AG04450 (cell line): Measurements from ENCODE around the gene STX10. TPM values are rescaled to one million over a fixed set of nuclear protein-coding genes. Genes with fewer than 3 reads are reported as not detected.
"Not testable (repeated sequence)": the region's sequence is repeated elsewhere in the genome, so short reads cannot be mapped to it uniquely, and the experiment has no call there.

ENCODE experiments used
- CTCF ChIA-PET: fragments of 300-600, 350-600 bp; formaldehyde crosslinking; extraction: SDS; loops from one replicate; lab custom pipeline; 2022; ENCODE audit warnings: antibody characterized with exemption, inconsistent platforms; lab: Charles Lee
- POLR2A ChIA-PET: fragments of 350-600 bp; formaldehyde crosslinking; extraction: SDS; loops from one replicate; lab custom pipeline; 2021; ENCODE audit warnings: antibody characterized with exemption, inconsistent platforms; lab: Yijun Ruan, JAX
- DNase-seq: peaks from one replicate; pipeline ENCODE4 v3.0.0-alpha.2; 2011; ENCODE audit warnings: low read depth, low spot score
- H3K27ac ChIP-seq: one replicate; pipeline ENCODE4 v1.5.1; 2012; ENCODE audit warnings: low read depth, low read length, control low read depth
- H3K27me3 ChIP-seq: one replicate; pipeline ENCODE4 v1.6.0; 2012; ENCODE audit warnings: low read length; ENCODE audit not compliant: control insufficient read depth, insufficient read depth
- H3K4me3 ChIP-seq: 2 replicates; pipeline ENCODE4 v1.5.1; 2011; ENCODE audit warnings: mild to moderate bottlenecking, low read depth, low read length, control low read depth
- H3K9me3 ChIP-seq: 2 replicates; pipeline ENCODE4 v1.5.1; 2012; ENCODE audit warnings: low read length; ENCODE audit not compliant: control insufficient read depth, insufficient read depth
- polyA plus RNA-seq: library from polyadenylated mRNA; depleted of rRNA; stranded (reverse); fragments of >200 nt; gene quantifications from 2 replicates; pipeline ENCODE4 v1.2.3, GENCODE V29; 2011
- TF ChIP-seq, protein P1 (sequence below): IDR thresholded peaks from 2 replicates; pipeline ENCODE4 v1.5.1; 2011; ENCODE audit warnings: low read depth, low read length, control low read depth, inconsistent platforms

Gene STX10
- polyA plus RNA-seq, 1 experiment: 47.9 TPM

- TF ChIP-seq, protein P1, sequence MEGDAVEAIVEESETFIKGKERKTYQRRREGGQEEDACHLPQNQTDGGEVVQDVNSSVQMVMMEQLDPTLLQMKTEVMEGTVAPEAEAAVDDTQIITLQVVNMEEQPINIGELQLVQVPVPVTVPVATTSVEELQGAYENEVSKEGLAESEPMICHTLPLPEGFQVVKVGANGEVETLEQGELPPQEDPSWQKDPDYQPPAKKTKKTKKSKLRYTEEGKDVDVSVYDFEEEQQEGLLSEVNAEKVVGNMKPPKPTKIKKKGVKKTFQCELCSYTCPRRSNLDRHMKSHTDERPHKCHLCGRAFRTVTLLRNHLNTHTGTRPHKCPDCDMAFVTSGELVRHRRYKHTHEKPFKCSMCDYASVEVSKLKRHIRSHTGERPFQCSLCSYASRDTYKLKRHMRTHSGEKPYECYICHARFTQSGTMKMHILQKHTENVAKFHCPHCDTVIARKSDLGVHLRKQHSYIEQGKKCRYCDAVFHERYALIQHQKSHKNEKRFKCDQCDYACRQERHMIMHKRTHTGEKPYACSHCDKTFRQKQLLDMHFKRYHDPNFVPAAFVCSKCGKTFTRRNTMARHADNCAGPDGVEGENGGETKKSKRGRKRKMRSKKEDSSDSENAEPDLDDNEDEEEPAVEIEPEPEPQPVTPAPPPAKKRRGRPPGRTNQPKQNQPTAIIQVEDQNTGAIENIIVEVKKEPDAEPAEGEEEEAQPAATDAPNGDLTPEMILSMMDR: no peak
- Histone ChIP-seq H3K27ac (peak overlapping the region; percentile 96), H3K4me3 (peak overlapping the region; percentile 97), H3K27me3 (no peaks in the 10 kb centered on the region), H3K9me3 (peaks cover 6% of the 10 kb centered on the region; the same call in 1 of the 2 replicates)
- ChIA-PET CTCF (interaction anchor here (0.9 to 1.6 kb wide), 4 partner anchors 58 to 187 kb away, joined by 3 to 7 read pairs (median 4); no protein-coding TSS in a partner anchor), POLR2A (interaction anchor here (0.5 to 2.2 kb wide), 14 partner anchors 9 to 206 kb away, joined by 3 to 34 read pairs (median 4); partner anchors contain the start of genes DAND5 and NACC1)
- DNase-seq: no peak
Measured at GRCh38 chr19:13152356-13152973, 2.3 kb upstream of the STX10 start.

DNA sequence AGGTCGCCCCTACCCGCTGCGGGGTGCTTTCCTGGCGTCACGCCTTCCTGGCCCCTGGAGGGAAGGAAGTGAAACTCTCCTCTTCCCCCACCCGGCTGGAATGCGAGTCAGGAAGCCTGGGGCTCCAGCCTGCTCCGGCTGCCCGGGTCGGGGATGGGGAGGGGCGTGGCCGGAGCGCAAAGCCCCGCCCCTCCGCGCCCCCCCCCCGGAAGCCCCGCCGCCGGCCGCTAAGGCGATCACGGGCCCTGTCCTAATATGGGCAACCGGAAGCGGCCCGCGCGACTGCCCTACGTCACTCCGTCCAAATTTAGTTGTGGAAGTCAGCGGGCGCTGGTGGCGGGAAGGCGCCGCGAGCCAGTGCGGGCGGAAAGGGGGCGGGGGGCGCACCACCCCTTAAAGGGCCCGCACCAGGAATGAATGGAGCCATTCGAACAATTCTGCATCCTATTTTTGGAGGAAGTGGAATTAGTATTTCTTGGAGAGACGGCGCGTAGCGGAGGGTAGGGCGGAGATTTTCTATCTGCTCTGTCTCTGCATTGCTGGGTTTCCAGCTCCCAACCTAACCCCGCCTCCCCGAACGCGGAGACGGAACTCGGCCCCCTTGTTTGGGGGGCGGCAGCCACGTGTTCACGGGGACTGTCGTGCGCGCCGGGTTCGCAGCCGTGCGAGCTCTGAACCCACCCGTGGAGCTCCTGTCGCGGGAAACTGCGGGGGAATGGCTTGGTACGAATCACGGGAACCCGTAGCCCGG, 1.6 kb upstream of the STX10 start:
- H3K4me3 ChIP-seq: peak overlapping the region; percentile 97
- H3K27ac ChIP-seq: peak overlapping the region; percentile 96
- POLR2A ChIA-PET: interaction anchor here (0.5 to 2.2 kb wide), 11 partner anchors 8 to 187 kb away, joined by 3 to 34 read pairs (median 4); partner anchors contain the start of genes DAND5 and NACC1
- peak; percentile 94 for DNase-seq
- CTCF ChIA-PET: interaction anchor here (0.9 to 1.6 kb wide), 4 partner anchors 58 to 186 kb away, joined by 3 to 7 read pairs (median 4); no protein-coding TSS in a partner anchor
- no peaks in the 10 kb centered on the region for H3K27me3 ChIP-seq
- peaks cover 6% of the 10 kb centered on the region; the same call in 1 of the 2 replicates for H3K9me3 ChIP-seq
- TF ChIP-seq, protein P1: peak; percentile 30; the same call in 1 of the 2 replicates

- no peak for DNase-seq
- Histone ChIP-seq H3K9me3 (peaks cover 6% of the 10 kb centered on the region; the same call in 1 of the 2 replicates), H3K4me3 (peak overlapping the region; percentile 87), H3K27me3 (no peaks in the 10 kb centered on the region), H3K27ac (peak overlapping the region; percentile 94)
- TF ChIP-seq, protein P1: no peak
- ChIA-PET POLR2A (interaction anchor here (2.5 kb wide), 1 partner anchor 32 kb away, joined by 16 read pairs; the partner anchor contains the start of gene NACC1), CTCF (interaction anchor here (0.6 to 1.7 kb wide), 3 partner anchors 24 to 174 kb away, joined by 4 to 7 read pairs (median 5); no protein-coding TSS in a partner anchor)
Measured at GRCh38 chr19:13150931-13151604, 893 bp upstream of the STX10 start.

- ChIA-PET POLR2A (interaction anchor here (0.5 to 2.5 kb wide), 7 partner anchors 12 to 184 kb away, joined by 3 to 16 read pairs (median 3); partner anchors contain the start of gene NACC1), CTCF (interaction anchor here (1.2 to 1.7 kb wide), 4 partner anchors 22 to 184 kb away, joined by 3 to 8 read pairs (median 4); no protein-coding TSS in a partner anchor)
- peaks cover 6% of the 10 kb centered on the region; the same call in 1 of the 2 replicates for H3K9me3 ChIP-seq
- TF ChIP-seq, protein P1: no peak
- H3K27ac ChIP-seq: peak overlapping the region; percentile 94
- no peaks in the 10 kb centered on the region for H3K27me3 ChIP-seq
- H3K4me3 ChIP-seq: peak overlapping the region; percentile 87
- DNase-seq: no peak
Measured at GRCh38 chr19:13149628-13150186, 468 bp downstream of the STX10 start.

- CTCF ChIA-PET: interaction anchor here (1.4 to 1.6 kb wide), 2 partner anchors 29 to 184 kb away, joined by 3 to 8 read pairs; no protein-coding TSS in a partner anchor
- DNase-seq: not testable (repeated sequence)
Measured at GRCh38 chr19:13149173-13149627, 975 bp downstream of the STX10 start.

More at GRCh38 chr19:13149173-13149627, 975 bp downstream of the STX10 start:
- H3K27me3 ChIP-seq, H3K27ac ChIP-seq, H3K9me3 ChIP-seq: not testable (repeated sequence)
- POLR2A ChIA-PET: interaction anchor here (0.6 to 2.5 kb wide), 4 partner anchors 12 to 30 kb away, joined by 3 to 16 read pairs (median 6); partner anchors contain the start of gene NACC1
- H3K4me3 ChIP-seq: peak overlapping the region; percentile 87
